SK-N-MC (cell line): ENCODE data around the gene SLC1A6.

Source experiments
- EZH2 ChIP-seq: fragments of 200-600 bp; sonication (generic); IDR thresholded peaks from one replicate; pipeline ENCODE4 v1.6.1; 2017; ENCODE audit warnings: antibody characterized with exemption
- POLR2AphosphoS5 ChIP-seq: IDR thresholded peaks from 2 replicates; pipeline ENCODE4 v1.6.1; 2012; ENCODE audit warnings: mild to moderate bottlenecking, low read depth, low read length, borderline replicate concordance

DNA sequence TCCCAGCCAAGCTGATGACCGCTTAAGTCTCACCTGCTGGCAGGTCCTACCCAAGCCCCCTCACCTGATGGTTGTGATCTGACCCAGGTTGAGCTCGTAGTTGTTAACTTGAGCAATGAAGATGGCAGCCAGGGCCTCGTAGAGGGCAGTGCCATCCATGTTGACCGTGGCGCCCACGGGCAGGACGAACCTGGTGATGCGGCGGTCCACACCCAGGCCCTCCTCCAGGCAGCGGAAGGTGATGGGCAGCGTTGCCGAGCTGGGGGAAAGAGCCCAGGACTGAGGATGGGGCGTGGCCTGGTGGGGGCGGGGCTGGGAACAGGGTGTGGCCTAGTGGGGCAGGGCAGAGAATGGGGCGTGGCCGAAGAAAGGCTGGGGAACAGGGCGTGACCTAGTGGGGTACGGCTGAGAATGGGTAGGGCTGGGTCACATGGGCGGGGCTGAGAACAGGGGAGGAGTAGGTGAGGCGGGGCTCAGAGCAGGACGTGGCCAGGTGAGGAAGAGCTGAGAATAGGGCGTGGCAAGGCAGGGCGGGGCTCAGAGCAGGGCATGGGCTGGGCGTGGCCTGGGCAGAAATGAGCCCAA is 25.5 kb downstream of the SLC1A6 start:
- no peak for TF ChIP-seq POLR2AphosphoS5
- TF ChIP-seq EZH2 = no peak
